Dermis microvascular lymphatic vessel endothelial cell (primary cell): Measurements from ENCODE around the gene ADGRG3. TPM values are rescaled to one million over a fixed set of nuclear protein-coding genes. Genes with fewer than 3 reads are reported as not detected.

ENCODE experiments used
- DNase-seq, 2 donors: peaks; one replicate each; pipeline versions ENCODE4 v3.0.0 to v3.0.0-alpha.2; 2010; ENCODE audit warnings: low read depth in 2 of 2
- total RNA-seq: library from RNA; depleted of rRNA; stranded (reverse); fragments of >200 nt; gene quantifications from 2 replicates; pipeline ENCODE4 v1.2.1, GENCODE V29; 2014

The ADGRG3 gene
- total RNA-seq, 1 donor from 2014 or later: 1.3 TPM

DNA sequence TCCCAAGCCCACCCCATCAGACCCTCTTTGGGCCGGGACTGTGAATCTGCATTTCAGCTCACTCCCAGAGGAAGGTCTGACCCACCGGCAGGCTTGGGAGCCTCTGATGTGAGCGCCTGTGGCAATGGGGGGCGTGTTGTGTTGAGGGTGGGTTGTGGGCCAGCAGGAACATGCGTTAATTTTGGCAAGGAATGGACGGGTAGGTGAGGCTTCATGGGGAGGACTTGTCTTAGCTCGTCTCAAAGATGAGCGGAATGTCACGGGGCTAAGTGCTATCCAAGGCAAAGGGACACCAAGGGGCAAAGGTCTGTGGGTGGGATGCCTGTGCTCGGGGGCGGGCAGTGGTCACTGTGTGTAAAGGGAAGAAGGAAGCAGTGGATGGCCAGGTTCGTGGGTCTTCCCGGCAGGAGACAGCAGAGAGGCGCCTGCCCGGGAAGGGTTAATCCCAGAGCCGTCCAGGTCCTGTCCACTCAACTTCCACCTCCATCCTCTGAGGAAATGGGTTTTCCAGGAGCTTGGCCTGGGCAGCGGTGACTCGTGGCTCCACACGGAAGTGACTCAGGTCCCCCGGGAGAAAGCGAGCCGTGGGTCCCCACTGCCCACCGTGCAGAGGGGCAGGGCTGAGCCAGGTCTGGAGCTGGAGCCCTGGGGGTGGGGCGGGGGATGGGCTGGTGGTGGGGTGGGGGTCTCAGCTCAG, 22.3 kb upstream of the ADGRG3 start:
- peak; percentile 90 for DNase-seq

DNA sequence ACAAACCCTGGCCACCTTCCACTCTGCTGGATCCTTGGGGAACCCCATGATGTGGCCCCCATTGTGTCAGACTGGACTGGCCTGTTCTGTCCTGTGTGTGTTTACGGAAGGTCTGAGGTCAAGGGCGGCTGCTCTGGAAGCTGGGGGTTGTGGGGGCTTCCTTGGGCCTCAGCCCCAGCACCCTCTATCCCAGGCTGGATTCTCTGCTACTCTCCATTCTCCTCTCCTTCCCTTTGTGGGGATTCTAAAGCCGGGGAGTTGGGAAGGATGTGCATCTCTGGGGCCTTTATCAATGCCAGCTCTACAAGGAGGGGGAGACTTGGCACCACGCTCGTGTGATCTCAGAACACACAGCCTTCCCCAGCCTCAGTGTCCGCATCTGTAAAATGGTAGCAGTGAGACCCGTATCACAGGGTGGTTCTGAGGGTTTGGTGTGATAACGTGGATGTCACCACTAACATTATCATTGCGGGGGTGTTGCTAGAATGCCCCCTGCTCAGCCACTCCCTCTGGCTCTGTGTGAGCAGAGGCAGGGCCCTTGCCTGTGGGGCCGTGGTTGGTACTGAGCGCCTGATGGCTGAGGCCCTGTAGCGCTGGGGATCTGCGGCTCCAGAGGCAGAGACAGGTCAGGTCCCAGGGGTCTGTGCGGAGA, 21.6 kb upstream of the ADGRG3 start:
- DNase-seq: peak; percentile 26 to 28

DNA sequence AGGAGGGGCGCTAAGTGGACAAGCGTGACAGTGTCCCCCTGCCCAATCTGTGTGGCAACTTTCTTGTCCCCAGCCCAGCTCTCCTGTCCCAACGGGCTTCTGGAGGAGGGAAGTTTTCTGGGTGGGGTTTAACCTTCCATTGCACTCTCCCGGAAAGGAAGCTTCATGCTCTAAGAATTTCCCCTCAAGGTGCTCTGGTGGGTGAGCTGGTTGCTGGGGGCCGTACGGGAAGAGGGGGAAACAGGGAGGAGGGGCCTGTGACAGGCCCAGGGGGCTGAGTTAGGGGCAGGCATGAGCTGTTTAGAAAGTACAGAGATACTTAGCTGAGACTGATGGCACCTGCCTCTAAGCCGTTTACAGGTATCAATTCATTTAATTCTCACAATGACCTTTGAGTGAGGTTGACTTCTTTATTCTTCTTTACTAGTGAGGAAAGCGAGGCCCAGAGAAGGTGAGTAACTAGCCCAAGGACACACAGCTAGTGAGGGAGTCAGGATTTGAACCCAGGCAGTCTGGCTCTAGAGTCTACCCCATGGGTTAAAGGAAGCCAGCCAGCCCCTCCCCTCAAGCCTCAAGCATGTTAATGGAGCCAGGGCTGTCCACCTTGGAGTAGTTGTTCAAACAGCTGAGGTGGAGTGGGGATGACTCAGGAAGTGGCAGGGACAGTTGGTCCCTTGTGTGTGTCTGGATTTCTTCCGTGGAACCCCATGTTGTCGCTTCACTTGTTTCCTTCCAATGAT, 20.8 kb upstream of the ADGRG3 start:
- peak in 1 of 2 donors; percentile 53 for DNase-seq

DNA sequence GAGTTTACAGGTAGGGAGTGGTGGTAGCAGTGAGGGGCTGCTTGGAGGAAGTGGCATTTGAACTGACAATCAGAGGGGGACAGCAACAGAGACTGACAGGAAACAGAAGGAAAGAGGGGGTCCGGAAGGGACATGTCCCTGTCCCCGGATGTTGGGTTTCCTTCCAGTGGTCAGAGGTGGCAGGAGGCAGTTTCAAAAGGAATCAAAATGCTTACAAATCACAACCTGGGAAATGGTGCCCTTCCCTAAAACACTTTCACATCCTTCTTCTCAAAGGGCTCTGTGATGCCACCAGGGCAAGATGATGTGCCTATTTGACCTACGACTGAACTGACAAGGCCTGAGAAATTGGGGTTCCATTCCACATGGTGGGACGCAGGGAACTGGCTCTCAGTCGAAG, 20.0 kb upstream of the ADGRG3 start:
- no peak for DNase-seq

DNA sequence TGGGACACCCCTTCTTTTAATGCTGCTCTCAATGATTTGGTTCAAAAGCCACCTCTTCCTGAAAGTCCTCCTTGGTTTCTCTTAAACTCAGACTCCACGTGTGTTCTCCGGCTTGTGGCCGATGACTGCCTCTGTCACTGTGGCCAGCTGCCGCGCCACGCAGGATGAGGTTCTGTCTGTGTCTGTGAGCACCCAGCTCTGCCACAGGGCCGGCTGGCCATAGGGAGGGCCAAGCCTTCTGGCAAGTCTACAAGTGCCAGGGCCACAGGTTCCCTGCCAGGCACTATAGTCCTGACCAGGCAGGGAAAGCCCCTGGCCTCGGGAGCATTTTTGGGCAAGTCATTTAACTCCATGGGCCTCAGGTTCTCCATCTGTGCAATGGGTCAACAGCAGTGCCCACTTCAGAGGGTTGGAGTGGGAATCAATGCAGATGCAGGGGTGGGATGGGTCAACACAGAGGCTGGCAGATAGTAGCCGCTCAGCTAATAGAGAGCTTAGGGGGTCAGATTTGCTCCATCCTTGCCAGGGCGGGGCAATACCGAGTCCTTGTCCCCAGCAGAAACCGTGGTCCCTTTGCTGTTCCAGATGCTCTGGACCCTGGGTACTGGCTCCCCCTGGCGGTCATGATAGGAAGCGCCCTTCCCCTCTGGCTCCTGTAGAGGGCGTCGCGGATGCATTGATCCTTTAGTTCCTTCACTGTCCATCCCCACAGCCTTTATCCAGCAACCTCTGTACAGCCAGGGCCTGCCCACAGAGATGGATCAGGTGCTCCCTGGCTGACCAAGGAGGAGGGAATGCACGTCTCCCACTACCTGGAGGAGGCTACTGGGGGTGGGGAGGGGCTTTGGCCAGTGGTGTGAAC, 19.3 kb upstream of the ADGRG3 start:
- DNase-seq: peak; percentile 74 to 83

DNA sequence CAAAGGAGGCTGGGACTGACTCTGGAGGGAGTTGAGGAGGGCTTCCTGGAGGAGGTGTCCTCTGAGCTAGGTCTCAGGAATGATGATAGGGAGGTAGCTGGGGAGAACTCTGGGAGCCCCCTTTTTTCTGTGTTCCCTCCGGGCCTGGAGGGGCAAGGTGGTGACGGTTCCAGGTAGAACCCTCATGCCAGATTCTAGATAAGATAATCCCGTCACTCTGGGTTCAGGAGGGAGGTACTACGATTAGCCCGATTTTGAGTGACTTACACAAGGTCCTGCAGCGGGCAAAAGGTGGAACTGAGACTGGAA, 18.7 kb upstream of the ADGRG3 start:
- DNase-seq: no peak

DNA sequence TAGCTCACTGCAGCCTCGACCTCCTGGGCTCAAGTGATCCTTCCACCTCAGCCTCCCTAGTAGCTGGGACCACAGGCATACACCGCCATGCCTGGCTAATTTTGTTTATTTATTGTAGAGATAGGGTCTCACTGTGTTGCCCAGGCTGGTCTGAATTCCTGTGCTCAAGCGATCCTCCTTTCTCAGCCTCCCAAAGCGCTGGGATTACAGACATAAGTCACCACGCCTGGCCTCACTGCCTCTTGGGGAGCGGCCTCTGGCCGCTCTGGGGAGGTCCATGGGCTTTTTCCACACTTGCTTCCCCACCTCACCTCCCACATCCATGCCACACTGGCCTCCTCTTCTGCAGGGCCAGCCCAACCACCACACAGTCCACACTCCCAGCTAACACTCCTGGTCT, 18.3 kb upstream of the ADGRG3 start:
- DNase-seq: no peak

DNA sequence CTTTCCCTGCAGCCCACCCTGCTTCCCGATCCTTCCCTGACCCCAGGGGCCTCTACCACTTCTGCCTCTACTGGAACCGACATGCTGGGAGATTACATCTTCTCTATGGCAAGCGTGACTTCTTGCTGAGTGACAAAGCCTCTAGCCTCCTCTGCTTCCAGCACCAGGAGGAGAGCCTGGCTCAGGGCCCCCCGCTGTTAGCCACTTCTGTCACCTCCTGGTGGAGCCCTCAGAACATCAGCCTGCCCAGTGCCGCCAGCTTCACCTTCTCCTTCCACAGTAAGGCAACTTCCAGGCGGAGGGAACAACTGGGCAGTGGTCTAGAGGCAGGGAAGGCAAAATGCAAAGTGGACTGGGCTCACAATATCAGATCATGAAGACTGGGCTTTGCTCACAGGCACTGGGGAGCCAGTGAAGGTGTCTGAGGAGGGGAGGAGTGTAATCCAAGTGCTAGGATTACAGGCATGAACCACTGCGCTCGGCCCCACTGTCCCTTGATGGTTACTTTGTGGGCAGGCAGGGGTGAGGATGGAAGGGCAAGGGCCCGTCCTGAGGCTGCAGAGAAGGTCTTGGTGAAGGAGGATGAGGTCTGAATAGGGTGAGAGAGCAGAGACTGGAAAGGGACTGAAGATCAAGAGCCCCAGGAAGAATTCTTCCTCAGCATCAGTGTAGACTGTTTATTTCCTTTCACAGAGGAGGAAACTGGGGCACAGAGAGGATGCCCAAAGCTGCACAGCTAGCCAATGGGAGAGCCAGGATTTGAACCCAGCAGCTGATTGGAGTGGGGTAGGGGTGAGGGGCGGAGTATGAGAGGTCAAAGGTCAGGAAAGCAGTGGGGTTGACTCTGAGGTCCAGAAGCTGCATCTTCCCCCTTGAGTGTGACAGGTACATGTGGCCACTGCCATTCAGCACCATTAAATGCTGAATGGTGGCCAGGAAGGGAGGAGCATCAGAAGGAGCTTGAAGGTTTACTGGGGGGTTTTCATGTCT, 16.5 kb upstream of the ADGRG3 start:
- DNase-seq: no peak

DNA sequence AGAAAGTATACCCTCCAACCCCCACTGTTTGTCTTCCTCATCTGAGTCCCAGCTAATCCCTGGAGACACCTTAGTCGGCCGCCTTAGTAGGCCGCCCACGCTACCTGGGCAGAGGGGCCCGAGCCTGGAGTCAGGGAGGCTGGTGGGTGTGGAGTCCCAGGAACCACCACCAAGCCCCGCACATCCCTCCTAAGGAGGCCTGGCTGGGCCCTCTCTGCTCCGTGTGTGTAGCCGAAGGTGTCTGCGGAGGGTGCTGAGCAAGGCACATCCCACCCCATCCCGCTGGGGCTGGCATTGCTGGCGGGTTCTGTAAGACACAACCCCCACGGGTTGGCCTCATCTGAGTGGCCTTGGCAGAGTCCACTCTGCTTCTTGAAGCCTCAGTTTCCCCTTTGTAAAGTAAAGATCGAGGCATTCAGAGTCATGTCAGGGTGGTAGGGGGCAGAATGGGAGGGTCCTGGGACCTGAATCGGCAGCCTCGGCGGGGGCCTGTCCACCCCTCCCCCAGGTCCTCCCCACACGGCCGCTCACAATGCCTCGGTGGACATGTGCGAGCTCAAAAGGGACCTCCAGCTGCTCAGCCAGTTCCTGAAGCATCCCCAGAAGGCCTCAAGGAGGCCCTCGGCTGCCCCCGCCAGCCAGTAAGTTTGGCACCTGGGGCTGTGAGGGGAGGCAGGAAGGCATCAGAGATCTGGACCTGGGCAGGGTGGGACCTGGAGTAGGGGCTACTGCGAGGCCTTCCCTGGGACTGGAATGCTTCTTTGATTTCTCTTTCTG, 15.2 kb upstream of the ADGRG3 start:
- DNase-seq: no peak

DNA sequence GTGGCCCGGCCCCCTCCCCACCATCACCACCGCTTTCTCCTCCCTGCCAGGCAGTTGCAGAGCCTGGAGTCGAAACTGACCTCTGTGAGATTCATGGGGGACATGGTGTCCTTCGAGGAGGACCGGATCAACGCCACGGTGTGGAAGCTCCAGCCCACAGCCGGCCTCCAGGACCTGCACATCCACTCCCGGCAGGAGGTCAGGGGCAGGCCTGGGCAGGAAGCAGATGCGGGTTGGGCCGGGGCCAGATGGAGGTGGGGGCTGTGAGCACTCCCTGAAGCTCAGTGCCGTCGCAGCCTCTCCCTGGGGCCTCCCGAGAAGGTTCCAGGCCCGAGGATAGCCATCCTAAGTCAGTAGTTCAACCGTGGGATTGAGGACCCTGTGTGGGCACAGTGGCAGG, 14.2 kb upstream of the ADGRG3 start:
- DNase-seq: peak; percentile 75 to 85

DNA sequence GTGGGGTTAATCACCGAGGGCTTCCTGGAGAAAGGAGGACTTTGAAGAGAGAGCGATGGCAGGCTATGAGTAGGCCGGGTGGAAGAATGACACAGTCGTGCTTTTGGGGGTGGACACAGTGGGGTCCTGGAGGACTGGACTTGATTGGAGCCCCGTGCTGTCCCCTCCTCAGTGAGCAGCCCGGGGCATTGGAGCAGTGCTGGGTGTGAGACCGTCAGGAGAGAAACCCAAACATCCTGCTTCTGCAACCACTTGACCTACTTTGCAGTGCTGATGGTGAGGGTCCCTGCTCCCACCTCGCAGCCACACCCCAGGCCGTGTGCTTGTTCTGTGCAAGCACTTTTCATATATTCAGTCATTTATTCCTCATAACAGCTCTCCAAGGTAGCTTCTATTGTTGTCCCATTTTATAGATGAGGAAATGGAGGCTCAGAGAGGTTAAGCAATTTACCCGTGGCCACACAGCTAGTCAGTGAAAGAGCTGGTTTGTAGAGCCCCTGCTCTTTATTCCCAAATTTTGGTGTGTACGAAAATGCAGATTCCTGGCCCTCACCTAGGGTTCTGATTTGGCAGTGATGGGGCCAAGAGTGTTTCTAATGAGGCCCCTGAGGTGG, 11.7 kb upstream of the ADGRG3 start:
- no peak for DNase-seq

DNA sequence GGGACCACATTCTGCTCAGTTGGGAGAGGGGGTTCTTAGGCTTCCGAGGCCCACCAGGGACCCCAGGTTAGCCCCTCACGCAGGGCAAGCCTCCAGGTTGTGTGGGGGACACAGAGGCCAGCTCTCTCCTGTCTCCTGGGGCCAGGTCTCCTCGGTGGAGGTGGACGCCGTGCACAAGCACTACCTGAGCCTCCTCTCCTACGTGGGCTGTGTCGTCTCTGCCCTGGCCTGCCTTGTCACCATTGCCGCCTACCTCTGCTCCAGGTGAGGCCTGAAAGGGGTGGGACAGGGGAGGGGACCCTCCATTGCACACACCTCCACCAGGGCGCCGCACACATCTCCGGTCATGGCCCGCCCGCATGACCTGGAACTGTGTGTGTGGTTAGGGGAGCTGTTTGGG, 10.9 kb upstream of the ADGRG3 start:
- DNase-seq: no peak

DNA sequence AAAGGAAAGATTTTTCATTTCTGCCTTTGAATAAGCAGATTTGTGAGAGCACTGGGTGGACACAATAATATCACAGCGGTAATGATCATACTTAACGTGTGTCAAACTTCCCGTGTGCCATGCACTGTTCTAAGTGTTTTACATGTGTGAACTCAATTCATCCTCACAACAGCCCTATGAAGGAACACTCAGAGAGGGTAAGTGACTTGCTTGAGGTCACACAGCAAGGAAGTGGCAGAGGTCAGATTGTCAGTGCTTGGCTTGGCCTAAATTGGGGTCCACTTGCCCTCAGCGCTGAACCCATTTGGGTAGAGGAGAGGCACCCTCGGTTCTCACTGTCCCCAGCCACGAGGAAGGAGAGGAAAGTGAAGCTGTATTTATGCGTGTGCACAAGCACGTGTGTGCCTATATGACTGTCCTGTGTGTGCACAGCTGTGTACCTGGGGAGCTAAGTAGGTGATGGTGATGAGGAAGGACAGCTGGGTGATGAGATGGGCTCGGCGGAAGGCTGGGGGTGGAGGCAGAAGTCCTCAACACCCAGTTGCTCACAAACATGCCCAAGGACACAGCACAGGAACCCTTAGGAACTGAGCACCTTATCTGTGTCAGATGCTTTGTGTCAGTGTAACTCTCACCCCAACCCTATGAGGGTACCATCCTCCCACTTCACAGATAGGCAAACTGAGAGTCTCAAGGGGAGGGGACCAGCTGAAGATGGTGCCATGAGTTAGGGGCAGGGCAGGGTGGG, 9.8 kb upstream of the ADGRG3 start:
- no peak for DNase-seq

DNA sequence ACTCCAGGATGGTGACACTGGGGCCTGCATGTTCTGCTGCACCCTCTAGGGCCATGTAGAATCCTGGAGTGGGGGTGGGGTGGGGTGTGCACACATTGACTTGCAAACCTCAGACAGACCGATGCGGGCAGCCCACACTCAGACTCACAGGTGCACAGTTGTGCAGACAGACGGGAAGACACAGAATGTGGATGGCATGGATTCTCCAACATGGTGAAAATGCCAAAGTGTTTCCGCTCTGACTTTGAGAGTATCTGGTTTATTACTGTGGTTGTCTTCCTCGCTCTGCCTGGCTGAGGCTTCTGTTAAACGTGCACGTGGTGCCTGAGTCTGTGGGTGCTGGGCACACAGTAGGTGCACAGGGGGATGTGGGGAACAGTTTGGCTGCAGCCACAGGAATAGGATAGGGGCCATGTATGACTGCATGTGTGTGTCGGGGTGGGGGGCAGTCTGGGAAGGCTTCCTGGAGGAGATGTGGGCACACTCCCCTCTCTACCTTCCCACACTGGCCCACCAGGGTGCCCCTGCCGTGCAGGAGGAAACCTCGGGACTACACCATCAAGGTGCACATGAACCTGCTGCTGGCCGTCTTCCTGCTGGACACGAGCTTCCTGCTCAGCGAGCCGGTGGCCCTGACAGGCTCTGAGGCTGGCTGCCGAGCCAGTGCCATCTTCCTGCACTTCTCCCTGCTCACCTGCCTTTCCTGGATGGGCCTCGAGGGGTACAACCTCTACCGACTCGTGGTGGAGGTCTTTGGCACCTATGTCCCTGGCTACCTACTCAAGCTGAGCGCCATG, 9.0 kb upstream of the ADGRG3 start:
- DNase-seq: no peak

DNA sequence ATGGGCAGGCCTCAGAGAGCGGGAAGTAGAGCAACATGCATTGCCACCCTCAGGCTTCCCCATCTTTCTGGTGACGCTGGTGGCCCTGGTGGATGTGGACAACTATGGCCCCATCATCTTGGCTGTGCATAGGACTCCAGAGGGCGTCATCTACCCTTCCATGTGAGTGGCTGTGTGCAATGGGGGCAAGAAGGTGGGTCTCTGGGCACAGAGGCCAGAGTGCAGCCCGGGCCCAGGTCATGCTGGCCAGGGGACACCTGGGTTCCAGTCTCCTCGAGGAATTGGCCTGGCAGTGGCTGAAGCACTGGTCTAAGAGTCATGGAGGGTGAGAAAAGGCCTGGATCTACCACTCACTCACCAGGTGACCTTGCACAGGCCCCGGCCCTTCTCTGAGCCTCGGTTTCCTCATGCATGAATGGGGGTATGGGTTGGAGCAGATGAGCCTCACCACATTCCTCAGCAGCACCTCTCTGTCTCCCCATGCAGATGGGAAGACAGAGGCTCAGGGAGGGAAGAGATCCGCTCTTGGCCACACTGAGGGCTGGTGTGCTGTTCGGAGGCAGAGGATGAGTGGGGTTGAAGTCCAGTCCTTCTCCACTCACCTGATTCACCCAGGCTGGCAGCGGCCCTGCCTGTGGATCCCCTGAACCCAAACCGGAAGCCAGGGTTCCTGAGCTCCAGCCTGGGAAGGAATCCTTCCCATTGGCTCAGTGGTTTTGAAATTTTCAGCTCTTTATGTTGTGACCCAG, 7.2 kb upstream of the ADGRG3 start:
- DNase-seq: no peak

DNA sequence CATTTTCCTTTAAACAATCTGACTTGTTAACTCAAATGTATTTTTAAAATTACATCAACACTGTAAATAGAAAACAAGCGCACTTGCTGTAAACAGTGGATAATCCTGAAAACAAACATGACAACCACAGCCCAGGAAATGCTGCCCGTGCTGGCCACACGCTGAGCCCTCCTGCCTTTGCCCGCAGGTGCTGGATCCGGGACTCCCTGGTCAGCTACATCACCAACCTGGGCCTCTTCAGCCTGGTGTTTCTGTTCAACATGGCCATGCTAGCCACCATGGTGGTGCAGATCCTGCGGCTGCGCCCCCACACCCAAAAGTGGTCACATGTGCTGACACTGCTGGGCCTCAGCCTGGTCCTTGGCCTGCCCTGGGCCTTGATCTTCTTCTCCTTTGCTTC, 6.6 kb upstream of the ADGRG3 start:
- no peak for DNase-seq
